GM21423 (cell line): Measurements from ENCODE around the gene CCNDBP1.
"Not testable (repeated sequence)": the region's sequence is repeated elsewhere in the genome, so short reads cannot be mapped to it uniquely, and the experiment has no call there.

ENCODE experiments used
- ATAC-seq: cut with Tn5 transposase; IDR thresholded peaks from one replicate; pipeline ENCODE4 v1.9.1; 2021; ENCODE audit warnings: mild to moderate bottlenecking, moderate library complexity; ENCODE audit not compliant: unreplicated experiment

CCNDBP1 gene, protein sequence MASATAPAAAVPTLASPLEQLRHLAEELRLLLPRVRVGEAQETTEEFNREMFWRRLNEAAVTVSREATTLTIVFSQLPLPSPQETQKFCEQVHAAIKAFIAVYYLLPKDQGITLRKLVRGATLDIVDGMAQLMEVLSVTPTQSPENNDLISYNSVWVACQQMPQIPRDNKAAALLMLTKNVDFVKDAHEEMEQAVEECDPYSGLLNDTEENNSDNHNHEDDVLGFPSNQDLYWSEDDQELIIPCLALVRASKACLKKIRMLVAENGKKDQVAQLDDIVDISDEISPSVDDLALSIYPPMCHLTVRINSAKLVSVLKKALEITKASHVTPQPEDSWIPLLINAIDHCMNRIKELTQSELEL

DNA sequence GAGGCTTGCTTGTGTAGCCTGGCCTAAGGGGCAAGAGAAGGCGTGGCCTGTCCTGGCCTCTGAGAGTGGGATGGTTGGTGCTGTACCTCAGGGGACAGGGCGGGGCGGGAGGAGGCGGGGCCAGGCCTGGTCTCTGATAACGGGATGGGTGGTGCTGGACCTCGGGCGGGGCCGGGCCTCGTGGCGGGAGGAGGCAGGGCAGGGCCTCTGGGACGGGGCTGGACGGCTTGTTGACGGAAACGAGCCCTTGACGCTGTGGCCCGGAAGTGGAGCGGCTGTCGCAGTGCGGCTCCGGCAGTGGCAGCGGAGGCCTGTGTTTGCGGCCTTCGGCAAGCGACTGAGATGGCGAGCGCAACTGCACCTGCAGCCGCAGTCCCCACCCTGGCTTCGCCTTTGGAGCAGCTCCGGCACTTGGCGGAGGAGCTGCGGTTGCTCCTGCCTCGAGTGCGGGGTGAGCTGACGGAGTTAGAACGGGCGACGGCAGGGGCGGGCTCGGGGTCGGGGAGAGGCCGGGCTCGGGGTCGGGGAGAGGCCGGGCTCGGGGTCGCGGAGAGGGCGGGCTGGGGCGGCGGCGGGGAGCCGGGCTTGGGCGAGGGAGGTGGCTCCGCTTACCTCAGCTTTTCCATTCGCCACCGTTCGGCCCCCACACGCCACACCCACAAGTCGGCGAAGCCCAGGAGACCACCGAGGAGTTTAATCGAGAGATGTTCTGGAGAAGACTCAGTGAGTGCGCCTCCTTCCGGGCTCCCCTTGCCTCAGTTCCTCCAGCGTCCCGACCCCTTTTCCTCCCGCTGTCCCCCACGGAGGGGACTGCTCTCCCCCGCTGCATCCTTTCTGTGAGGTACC lies at the start of gene CCNDBP1:
Gene CCNDBP1 (plus strand): TSS at position 247 of the 846 bp plus-strand sequence. CDS start 96 bp downstream, at position 343.
- ATAC-seq: peak; percentile 90

- ATAC-seq: no peak
These were observed 41.8 kb upstream of the CCNDBP1 start for GRCh38 chr15:43143203-43143941.

- no peak for ATAC-seq
These were observed 40.7 kb upstream of the CCNDBP1 start for GRCh38 chr15:43144512-43144911.

DNA sequence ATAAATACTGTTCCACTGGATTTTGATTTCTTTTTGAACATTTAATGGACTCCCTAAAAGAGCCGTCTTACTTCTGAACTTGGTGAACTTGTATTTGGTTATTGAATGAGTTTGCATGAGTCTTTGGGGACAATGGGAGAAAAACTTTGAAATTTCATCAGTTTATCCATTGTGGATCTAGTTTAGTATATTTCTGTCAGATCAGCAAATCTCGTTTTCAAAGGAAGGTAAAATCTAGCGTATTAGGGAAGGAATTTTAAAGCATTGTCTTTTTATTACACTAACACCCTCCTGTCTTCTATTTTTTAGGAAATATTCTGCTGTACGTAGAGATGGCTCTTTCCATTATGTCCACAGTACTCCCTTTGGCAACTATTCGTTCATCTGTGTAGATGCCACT lies 39.0 kb upstream of the CCNDBP1 start:
- ATAC-seq: no peak

DNA sequence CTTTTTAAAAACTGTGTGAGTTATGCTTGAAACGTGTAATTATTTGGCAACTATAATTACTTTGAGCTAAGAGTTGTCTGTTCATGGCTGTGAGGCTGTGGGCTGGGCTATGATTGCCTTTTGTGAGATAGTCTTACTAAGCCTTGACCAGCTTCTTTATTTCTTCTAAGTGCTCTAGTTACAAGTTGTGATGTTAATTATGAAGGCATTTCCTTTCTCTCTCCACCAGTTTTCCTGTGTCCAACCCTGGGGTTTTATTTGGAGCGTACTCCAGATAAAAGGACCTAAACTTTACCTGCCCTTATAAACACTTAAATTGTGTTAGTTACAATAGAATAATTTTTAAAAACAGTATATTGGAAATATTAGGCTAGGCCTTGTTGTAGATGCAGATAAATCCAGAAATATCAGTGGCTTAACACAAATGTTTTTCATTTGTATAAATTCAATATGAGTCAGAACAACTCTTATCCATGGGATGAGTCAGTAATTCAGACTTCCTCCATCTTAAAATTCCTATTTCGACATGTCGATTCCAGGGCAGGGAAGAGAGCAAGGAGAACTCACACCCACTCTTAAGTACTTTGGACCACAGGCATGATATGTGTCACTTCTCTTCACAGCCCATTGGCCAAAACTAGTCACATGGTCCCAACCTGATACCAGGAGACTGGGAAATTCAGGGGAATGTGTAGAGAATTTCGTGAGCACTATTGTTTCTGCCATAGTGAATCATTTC lies 34.8 kb upstream of the CCNDBP1 start:
- no peak for ATAC-seq

DNA sequence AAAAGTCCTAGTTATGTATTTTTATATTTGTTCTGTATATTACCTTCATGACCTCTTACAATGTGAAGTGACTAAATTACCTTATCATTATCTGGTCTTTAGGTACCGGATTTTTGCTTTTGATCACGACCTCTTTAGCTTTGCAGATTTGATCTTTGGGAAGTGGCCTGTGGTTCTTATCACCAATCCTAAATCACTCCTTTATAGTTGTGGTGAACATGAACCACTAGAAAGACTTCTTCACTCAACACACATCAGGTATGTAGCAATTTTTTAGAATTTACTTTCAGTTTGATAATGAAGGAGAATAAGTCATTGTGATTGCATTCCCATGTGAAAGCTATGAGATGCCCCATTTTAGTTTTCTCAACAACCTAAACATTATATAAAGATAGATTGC lies 33.5 kb upstream of the CCNDBP1 start:
- ATAC-seq: no peak

GRCh38 chr15:43153269-43153668 lies 31.9 kb upstream of the CCNDBP1 start:
- no peak for ATAC-seq

GRCh38 chr15:43165801-43166325 lies 19.3 kb upstream of the CCNDBP1 start:
- ATAC-seq: no peak

- ATAC-seq: not testable (repeated sequence)
These were observed 17.9 kb upstream of the CCNDBP1 start for GRCh38 chr15:43167261-43167660.

DNA sequence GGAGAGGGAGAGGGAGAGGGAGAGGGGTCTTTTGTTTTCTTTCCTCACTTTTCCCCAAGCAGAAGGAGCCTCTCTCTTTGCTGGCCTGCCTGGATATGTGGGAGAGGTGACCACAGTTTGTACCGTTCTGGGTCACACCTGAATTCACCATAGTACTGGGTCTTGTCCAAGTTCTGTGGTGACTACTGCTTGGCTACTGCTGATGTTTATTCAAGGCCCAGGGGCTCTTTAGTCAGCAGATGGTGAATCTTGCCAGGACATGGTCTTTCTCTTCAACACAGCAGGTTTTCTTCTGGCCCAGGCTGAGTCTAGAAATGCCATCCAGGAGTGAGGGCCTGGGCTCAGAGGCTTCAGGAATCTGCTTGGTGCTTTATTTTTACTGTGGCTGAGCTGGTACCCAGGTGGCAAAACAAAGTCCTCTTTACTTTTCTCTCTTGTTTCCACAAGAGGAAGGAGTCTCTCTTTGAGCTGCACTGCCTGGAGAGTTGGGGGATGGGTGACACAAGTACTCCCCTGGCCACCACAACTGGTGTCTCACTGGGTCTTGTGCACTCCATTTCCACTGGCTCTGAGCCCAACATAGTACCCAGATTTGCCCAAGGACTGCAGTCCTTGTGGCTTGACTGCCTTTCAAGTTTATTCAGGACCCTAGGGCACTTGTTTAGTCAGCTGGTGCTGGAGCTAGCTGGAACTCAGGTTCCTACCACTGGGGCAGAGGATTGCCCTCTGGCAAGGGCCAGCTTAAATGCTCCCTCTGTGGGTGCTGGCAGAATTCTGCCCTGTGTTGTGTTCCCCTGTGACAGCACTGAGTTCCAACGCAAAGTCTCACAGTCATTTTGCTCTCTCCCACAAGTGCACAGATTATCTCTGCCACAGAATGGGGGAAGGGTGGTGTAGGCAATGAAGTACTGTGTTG lies 16.8 kb upstream of the CCNDBP1 start:
- ATAC-seq: no peak

- ATAC-seq: no peak
These were observed 15.3 kb upstream of the CCNDBP1 start for GRCh38 chr15:43169888-43170287.

DNA sequence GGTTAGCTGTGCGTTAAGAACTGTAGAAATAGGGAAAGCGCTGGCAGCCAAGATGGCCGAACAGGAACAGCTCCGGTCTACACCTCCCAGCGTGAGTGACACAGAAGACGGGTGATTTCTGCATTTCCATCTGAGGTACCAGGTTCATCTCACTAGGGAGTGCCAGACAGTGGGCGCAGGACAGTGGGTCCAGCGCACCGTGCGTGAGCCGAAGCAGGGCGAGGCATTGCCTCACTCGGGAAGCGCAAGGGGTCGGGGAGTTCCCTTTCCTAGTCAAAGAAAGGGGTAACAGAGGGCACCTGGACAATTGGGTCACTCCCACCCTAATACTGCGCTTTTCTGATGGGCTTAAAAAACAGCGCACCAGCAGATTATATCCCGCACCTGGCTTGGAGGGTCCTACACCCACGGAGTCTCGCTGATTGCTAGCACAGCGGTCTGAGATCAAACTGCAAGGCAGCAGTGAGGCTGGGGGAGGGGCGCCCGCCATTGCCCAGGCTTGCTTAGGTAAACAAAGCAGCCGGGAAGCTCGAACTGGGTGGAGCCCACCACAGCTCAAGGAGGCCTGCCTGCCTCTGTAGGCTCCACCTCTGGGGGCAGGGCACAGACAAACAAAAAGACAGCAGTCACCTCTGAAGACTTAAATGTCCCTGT lies 9.4 kb upstream of the CCNDBP1 start:
- not testable (repeated sequence) for ATAC-seq

DNA sequence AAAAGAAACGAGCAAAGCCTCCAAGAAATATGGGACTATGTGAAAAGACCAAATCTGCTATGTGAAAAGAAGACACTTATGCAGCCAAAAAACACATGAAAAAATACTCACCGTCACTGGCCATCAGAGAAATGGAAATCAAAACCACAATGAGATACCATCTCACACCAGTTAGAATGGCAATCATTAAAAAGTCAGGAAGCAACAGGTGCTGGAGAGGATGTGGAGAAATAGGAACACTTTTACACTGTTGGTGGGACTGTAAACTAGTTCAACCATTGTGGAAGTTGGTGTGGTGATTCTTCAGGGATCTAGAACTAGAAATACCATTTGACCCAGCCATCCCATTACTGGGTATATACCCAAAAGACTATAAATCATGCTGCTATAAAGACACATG lies 8.1 kb upstream of the CCNDBP1 start:
- not testable (repeated sequence) for ATAC-seq

DNA sequence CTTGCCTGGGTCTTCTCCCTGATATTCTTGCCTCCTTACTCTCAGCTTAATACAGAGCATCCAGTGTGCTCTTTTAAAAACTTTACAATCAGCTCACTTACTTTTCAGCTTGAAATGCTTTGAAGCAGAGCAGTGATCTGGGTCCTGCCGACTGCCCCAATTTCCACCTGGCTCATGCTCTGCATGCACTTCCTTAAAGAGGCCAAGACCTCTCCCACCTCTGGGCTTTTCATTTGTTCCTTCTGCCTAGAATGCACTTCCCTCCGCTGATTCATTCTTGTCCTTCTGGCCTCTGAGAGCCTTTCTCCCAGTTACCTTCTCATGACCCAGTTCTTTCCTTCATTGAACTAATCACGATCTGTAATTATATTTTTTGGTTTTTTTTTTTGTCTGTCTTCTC lies 1.9 kb upstream of the CCNDBP1 start:
- ATAC-seq: no peak

- no peak for ATAC-seq
These were observed 637 bp upstream of the CCNDBP1 start for GRCh38 chr15:43184407-43185124.

GRCh38 chr15:43186003-43186353 lies 775 bp downstream of the CCNDBP1 start:
- ATAC-seq: peak; percentile 18

- no peak for ATAC-seq
These were observed 2.4 kb downstream of the CCNDBP1 start for GRCh38 chr15:43187544-43188155.

DNA sequence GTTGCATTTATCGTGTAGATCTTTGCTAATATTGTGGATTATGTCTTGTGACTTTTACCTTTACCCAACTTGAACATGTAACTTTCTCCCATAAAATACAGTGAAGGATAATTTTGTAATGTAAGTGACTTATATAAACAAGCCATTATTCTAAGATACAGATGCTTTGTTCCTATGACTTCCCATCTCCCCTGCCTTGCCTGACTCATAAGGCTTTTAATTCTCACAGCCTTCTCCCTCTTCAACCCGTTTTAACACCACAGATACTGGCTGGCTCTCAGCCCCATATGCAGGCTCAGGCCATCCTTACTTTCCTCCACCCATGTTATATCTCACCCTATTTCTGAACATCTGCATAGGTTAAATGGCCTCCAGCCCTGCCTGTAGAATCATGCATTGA lies 4.1 kb downstream of the CCNDBP1 start:
- ATAC-seq: no peak
